Measurements from ENCODE around the gene NSUN3. TPM values are rescaled to one million over a fixed set of nuclear protein-coding genes. Genes with fewer than 3 reads are reported as not detected.

Gene NSUN3
- total RNA-seq, 2 donors from 2014 or later, result 17.2 to 18.8 TPM

- H3K9me3 ChIP-seq, result no peaks in the 10 kb centered on the region
- H3K27ac ChIP-seq, result peak overlapping the region; percentile 96
- DNase-seq, result no peak
- intact Hi-C loops (cut with DNase I), result loop anchor here (10.0 kb wide), 1 partner anchor 160 kb away; no protein-coding TSS in a partner anchor
- TF ChIP-seq, protein P1, sequence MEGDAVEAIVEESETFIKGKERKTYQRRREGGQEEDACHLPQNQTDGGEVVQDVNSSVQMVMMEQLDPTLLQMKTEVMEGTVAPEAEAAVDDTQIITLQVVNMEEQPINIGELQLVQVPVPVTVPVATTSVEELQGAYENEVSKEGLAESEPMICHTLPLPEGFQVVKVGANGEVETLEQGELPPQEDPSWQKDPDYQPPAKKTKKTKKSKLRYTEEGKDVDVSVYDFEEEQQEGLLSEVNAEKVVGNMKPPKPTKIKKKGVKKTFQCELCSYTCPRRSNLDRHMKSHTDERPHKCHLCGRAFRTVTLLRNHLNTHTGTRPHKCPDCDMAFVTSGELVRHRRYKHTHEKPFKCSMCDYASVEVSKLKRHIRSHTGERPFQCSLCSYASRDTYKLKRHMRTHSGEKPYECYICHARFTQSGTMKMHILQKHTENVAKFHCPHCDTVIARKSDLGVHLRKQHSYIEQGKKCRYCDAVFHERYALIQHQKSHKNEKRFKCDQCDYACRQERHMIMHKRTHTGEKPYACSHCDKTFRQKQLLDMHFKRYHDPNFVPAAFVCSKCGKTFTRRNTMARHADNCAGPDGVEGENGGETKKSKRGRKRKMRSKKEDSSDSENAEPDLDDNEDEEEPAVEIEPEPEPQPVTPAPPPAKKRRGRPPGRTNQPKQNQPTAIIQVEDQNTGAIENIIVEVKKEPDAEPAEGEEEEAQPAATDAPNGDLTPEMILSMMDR (IDR thresholded peaks at IDR 0.05), result no peak
- no peaks in the 10 kb centered on the region for H3K36me3 ChIP-seq
- no peaks in the 10 kb centered on the region for H3K27me3 ChIP-seq
- H3K4me1 ChIP-seq, result peaks cover 19% of the 10 kb centered on the region
- H3K9ac ChIP-seq (ENCODE audit: low read depth in 2 of 2, low read length in 2 of 2), result no peak overlapping the region
- no peak overlapping the region for H3K4me3 ChIP-seq
Observed at GRCh38 chr3:94064243-94064860, 1.5 kb downstream of the NSUN3 start.

DNA sequence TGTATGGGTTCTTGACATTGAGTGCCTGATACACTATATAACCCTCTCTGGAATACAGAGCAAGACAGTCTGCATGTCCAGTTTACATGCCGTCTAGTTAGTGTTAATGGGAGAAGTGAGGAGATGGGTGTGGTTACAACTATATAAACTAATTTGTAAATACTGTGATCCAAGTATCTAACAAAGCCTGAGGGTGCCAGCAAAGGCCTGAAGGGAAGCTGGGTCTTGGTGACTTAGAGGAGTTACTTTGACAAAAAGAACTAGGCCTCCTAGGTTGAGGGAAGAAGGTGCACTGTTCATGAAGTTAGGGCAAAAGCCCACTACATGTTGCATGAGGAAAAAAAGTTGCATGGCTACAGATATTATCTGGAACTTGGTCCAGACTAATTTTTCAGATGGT, 2.3 kb downstream of the NSUN3 start:
- no peak for DNase-seq
- Histone ChIP-seq H3K4me1 (peaks cover 19% of the 10 kb centered on the region), H3K4me3 (no peak overlapping the region)

DNA sequence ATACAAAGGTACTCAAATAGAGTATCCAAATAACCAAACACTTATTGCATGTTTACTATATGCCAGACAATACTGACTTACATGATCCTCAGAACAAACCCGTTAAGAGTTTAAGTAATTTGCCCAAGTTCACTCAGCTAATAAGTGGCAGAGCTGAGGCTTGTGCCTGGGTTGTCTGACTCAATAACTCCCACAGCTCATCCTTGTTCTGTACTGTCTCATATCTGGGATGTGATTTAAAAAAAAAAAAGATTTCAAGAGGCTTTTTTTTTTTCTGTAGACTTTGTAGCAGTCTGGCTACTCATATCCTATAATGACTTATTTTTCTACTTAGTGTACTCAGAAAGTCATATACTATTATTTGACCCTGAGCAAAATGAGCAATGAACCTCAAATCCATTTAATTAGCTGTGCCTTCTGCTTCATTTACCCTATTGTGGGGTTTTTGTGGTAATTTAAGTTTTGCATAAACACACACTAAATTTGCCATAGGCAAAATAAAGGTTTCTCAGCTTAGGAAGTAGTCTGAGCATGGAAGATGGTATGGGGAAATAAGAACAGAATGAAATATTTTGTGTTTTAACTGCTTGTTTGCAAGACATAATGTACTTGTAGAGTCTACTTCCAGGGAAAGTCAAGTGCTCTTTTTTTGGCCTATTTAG, 3.1 kb downstream of the NSUN3 start:
- TF ChIP-seq, protein P1 (IDR thresholded peaks at IDR 0.05), result no peak
- Histone ChIP-seq H3K9ac (ENCODE audit: low read depth in 2 of 2, low read length in 2 of 2) (no peak overlapping the region), H3K36me3 (no peaks in the 10 kb centered on the region), H3K27me3 (no peaks in the 10 kb centered on the region), H3K4me1 (peaks cover 19% of the 10 kb centered on the region), H3K9me3 (no peaks in the 10 kb centered on the region), H3K4me3 (no peak overlapping the region), H3K27ac (no peak overlapping the region)
- DNase-seq, result no peak
- intact Hi-C loops (cut with DNase I), result loop anchor here (5.0 to 10.0 kb wide), 2 partner anchors 64 to 161 kb away; no protein-coding TSS in a partner anchor

More for the DNA sequence above, 2.3 kb downstream of the NSUN3 start:
- Histone ChIP-seq H3K27me3 (no peaks in the 10 kb centered on the region), H3K27ac (no peak overlapping the region), H3K36me3 (no peaks in the 10 kb centered on the region), H3K9ac (ENCODE audit: low read depth in 2 of 2, low read length in 2 of 2) (peak overlapping the region in 1 of 2 donors; percentile 49), H3K9me3 (no peaks in the 10 kb centered on the region)
- TF ChIP-seq, protein P1 (IDR thresholded peaks at IDR 0.05), result no peak
- intact Hi-C loops (cut with DNase I), result loop anchor here (5.0 to 10.0 kb wide), 2 partner anchors 63 to 160 kb away; no protein-coding TSS in a partner anchor

- H3K27ac ChIP-seq, result no peak overlapping the region
- H3K27me3 ChIP-seq, result no peaks in the 10 kb centered on the region
- H3K36me3 ChIP-seq, result no peaks in the 10 kb centered on the region
- no peak for DNase-seq
- H3K4me1 ChIP-seq, result peaks cover 19% of the 10 kb centered on the region
- H3K9me3 ChIP-seq, result no peaks in the 10 kb centered on the region
- TF ChIP-seq, protein P1 (IDR thresholded peaks at IDR 0.05), result no peak
- H3K4me3 ChIP-seq, result no peak overlapping the region
- intact Hi-C loops (cut with DNase I), result loop anchor here (5.0 to 10.0 kb wide), 2 partner anchors 65 to 162 kb away; no protein-coding TSS in a partner anchor
- no peak overlapping the region for H3K9ac ChIP-seq (ENCODE audit: low read depth in 2 of 2, low read length in 2 of 2)
Observed at GRCh38 chr3:94066506-94067500, 3.9 kb downstream of the NSUN3 start.

All from colonic mucosa (tissue), 4 donors.